Right lobe of liver (tissue), 6 donors: ENCODE data around the gene NLGN1. TPM values are rescaled to one million over a fixed set of nuclear protein-coding genes. Genes with fewer than 3 reads are reported as not detected.

Source experiments
- ATAC-seq, 4 donors: fragments of 200-7000 bp; cut with Tn5 transposase; one replicate each; pipeline ENCODE4 v1.9.1; 2020; ENCODE audit warnings: mild to moderate bottlenecking in 4 of 4, moderate library complexity in 4 of 4
- DNase-seq, 3 donors: peaks; one replicate each; pipeline ENCODE4 v3.0.0-alpha.2; 2020
- H3K27ac ChIP-seq, 3 donors: fragments of 200-600 bp; one replicate each; pipeline ENCODE4 v1.8.0; 2022
- H3K27me3 ChIP-seq, 2 donors: fragments of 200-600 bp; one replicate each; pipeline ENCODE4 v1.8.0; 2022
- H3K36me3 ChIP-seq, 4 donors: fragments of 200-600 bp; sonication (generic) in 1 of 4; one replicate each; pipeline versions ENCODE4 v1.5.1 to v1.8.0; 2017 to 2022; ENCODE audit warnings: control low read depth in 1 of 4
- H3K4me1 ChIP-seq, 4 donors: fragments of 200-600 bp; sonication (generic) in 1 of 4; one replicate each; pipeline versions ENCODE4 v1.5.1 to v1.8.0; 2017 to 2022; ENCODE audit warnings: control low read depth in 1 of 4
- H3K4me3 ChIP-seq, 3 donors: fragments of 200-600 bp; one replicate each; pipeline ENCODE4 v1.8.0; 2022
- H3K9me3 ChIP-seq, 4 donors: fragments of 200-600 bp; sonication (generic) in 1 of 4; one replicate each; pipeline versions ENCODE4 v1.5.1 to v1.8.0; 2017 to 2022; ENCODE audit warnings: control low read depth in 1 of 4
- POLR2A ChIP-seq: fragments of 450-650 bp; IDR thresholded peaks from one replicate; pipeline ENCODE4 v1.6.1; 2017; ENCODE audit warnings: antibody characterized with exemption, mild to moderate bottlenecking
- WGBS: methylation state at CpG from one replicate; pipeline ENCODE4 v1.1.6; 2018; ENCODE audit warnings: low coverage, low lambda C conversion rate; ENCODE audit not compliant: insufficient coverage; ENCODE audit errors: missing lambda C conversion rate; 5-methylcytosine and 5-hydroxymethylcytosine counted together
- intact Hi-C, 2 donors: fragments of 100-400 bp; cut with DNase I; formaldehyde crosslinking; loops; one replicate each; pipeline versions ENCODE4 v1.11.2 to v1.14.1; 2022
- total RNA-seq, 6 experiments: library from RNA; depleted of rRNA in 2 of 6; stranded (reverse); fragments of >200 nt in 2 of 6; fragmentation: NEBNext Ultra II Directional in 3 of 6; extraction: Animal tissue kit (Norgen Biotek cat#: 25700) in 3 of 6; gene quantifications; one replicate each; pipeline versions ENCODE4 v1.1.0 to v1.2.4, GENCODE V29; 2016 to 2023
- TF ChIP-seq, protein P1 (sequence below), 4 donors: fragments of 200-600 bp in 3 of 4; fragments of 450-650 bp in 1 of 4; IDR thresholded peaks; one replicate each; pipeline versions ENCODE4 v1.5.1 to v1.8.0; 2016 to 2022; ENCODE audit warnings: antibody characterized with exemption in 4 of 4, mild to moderate bottlenecking in 2 of 4
- donor health status: DM: no; HTN: yes; CAD: no.
- donor health status: DM: no; HTN: no; CAD: no.
- donor health status: DM: no; HTN: no; CAD: no.
- donor health status: DM: no; HTN: yes; CAD: no.
- donor health status: DM: no; HTN: yes; CAD: no.

NLGN1 gene
- total RNA-seq, 6 experiments from 2014 or later = 0.02 to 0.12 TPM; not detected in 4

DNA sequence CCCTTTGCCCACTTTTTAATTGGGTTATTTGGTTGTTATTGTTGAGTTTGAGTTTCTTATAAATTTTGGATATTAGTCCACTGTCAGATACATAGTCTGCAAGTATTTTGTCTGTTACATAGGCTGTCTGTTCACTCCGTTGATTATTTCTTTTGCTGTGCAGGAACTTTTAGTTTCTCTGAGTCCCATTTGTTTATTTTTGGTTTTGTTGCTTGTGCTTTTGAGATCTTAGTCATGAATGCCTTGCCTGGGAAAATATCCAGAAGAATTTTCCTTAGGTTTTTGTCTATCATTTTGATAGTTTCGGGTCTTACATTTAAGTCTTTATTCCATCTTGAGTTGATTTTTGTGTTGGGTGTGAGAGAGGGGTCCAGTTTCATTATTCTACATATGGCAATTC is 254.5 kb downstream of the NLGN1 start:
- H3K27me3 ChIP-seq = no peaks in the 10 kb centered on the region
- H3K4me3 ChIP-seq = no peak overlapping the region
- DNase-seq (no peak), ATAC-seq (no peak)
- H3K4me1 ChIP-seq = no peaks in the 10 kb centered on the region
- intact Hi-C loops = no loop called here
- no peaks in the 10 kb centered on the region for H3K9me3 ChIP-seq
- 56% methylated on average over 2 of the region's 2 CpGs for WGBS
- no peak for TF ChIP-seq POLR2A
- TF ChIP-seq, protein P1, sequence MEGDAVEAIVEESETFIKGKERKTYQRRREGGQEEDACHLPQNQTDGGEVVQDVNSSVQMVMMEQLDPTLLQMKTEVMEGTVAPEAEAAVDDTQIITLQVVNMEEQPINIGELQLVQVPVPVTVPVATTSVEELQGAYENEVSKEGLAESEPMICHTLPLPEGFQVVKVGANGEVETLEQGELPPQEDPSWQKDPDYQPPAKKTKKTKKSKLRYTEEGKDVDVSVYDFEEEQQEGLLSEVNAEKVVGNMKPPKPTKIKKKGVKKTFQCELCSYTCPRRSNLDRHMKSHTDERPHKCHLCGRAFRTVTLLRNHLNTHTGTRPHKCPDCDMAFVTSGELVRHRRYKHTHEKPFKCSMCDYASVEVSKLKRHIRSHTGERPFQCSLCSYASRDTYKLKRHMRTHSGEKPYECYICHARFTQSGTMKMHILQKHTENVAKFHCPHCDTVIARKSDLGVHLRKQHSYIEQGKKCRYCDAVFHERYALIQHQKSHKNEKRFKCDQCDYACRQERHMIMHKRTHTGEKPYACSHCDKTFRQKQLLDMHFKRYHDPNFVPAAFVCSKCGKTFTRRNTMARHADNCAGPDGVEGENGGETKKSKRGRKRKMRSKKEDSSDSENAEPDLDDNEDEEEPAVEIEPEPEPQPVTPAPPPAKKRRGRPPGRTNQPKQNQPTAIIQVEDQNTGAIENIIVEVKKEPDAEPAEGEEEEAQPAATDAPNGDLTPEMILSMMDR (IDR thresholded peaks at IDR 0.05) = no peak
- no peaks in the 10 kb centered on the region for H3K36me3 ChIP-seq
- H3K27ac ChIP-seq = no peak overlapping the region

DNA sequence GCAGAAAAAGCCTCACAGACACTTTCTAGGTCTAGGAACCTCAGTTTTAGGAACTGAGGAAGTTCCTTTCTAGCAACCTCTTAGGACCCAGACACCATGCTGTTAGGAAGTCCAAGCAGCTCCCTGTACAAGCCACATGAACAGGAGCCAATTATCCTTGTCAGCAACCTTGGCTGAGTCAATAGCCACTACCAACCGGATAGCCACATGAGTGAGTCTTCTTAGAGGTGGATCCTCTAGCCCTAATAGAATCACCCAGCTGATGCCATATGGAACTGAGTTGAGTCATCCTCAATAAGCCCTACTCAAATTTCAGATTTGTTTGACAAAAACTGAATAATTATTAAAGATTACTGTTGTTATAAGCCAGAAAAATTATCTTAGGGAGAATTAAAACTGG is 256.2 kb downstream of the NLGN1 start:
- no peaks in the 10 kb centered on the region for H3K36me3 ChIP-seq
- no peak overlapping the region for H3K27ac ChIP-seq
- no CpG with 5 or more reads among the region's 1 CpG for WGBS
- no peak for ATAC-seq
- DNase-seq = no peak
- no peaks in the 10 kb centered on the region for H3K9me3 ChIP-seq
- H3K27me3 ChIP-seq = no peaks in the 10 kb centered on the region
- intact Hi-C loops = no loop called here
- no peak for TF ChIP-seq POLR2A
- TF ChIP-seq, protein P1 (IDR thresholded peaks at IDR 0.05) = no peak
- no peak overlapping the region for H3K4me3 ChIP-seq
- no peaks in the 10 kb centered on the region for H3K4me1 ChIP-seq

DNA sequence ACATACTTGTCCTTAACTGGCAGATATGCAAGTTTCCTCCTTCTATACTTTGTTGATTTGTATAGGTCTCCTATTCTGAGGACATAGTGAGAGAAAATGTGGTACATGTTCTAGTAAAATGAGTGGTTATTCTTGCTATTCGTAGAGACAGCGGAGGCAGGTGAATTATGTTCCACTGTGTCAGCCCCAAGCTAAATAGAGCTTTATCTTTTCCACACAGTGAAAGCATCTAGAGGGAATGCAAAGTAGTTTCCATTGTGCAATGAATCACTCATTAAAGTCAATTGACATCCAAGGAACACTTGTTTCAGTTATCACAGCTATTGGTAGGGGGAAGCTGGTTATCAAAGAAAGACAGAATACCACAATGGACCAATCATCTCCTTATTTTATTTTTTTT is 262.4 kb downstream of the NLGN1 start:
- no peaks in the 10 kb centered on the region for H3K4me1 ChIP-seq
- H3K27ac ChIP-seq = no peak overlapping the region
- no peak for ATAC-seq
- no peak for TF ChIP-seq POLR2A
- TF ChIP-seq, protein P1 (IDR thresholded peaks at IDR 0.05) = no peak
- intact Hi-C loops = no loop called here
- DNase-seq = no peak
- no peaks in the 10 kb centered on the region for H3K27me3 ChIP-seq
- 18% methylated on average over 2 of the region's 2 CpGs for WGBS
- no peaks in the 10 kb centered on the region for H3K36me3 ChIP-seq
- H3K4me3 ChIP-seq = no peak overlapping the region
- no peaks in the 10 kb centered on the region for H3K9me3 ChIP-seq

DNA sequence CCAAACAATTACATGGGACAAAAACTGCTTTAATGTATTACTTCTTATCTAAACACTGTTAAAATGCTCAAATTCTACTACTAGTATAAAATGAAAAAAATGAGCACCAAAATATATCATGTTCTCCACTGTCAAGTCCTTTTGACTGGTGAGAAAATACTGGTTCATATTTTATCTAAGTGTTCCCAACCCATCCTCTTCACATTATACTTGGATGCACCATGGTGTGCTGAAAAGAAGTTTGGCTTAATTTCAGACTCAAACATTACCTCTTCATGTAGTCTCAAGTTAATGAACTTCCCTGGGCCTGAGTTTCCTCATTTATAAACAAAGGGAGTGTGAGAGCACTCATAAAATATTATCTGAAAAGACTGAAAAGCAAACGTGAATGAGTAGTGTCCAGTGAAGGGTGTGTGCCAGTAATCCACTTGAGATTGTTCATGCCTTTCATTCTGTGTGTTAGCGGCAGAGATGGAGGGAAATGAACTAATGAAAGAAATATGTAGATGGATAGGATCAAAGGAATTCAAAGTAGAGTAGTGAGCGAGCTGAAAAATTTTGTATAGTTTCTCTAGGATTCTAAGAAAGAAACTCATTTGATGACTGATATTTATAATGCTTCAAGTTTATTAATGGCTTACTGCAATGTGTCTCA is 263.2 kb downstream of the NLGN1 start:
- Histone ChIP-seq H3K27me3 (no peaks in the 10 kb centered on the region), H3K27ac (no peak overlapping the region), H3K36me3 (no peaks in the 10 kb centered on the region), H3K4me3 (no peak overlapping the region), H3K4me1 (no peaks in the 10 kb centered on the region), H3K9me3 (no peaks in the 10 kb centered on the region)
- 29% methylated on average over 3 of the region's 3 CpGs for WGBS
- ATAC-seq (no peak), DNase-seq (no peak)
- intact Hi-C loops = no loop called here
- TF ChIP-seq, protein P1 (IDR thresholded peaks at IDR 0.05) = no peak
- no peak for TF ChIP-seq POLR2A
